ENCODE measurements around the gene TAF4. TPM values are rescaled to one million over a fixed set of nuclear protein-coding genes. Genes with fewer than 3 reads are reported as not detected.

Gene TAF4
- polyA plus RNA-seq, 1 donor from 2014 or later = 10.2 TPM

- Histone ChIP-seq H3K4me3 (ENCODE audit: low read length) (peak overlapping the region; percentile 69), H3K9me2 (ENCODE audit: insufficient read depth, low read length) (no peaks in the 10 kb centered on the region), H4K20me1 (ENCODE audit: insufficient read depth) (peaks cover 22% of the 10 kb centered on the region), H3K4me2 (ENCODE audit: low read length) (peak overlapping the region; percentile 68), H3K79me2 (replicated peaks; ENCODE audit: insufficient read depth, low read length) (peaks cover 56% of the 10 kb centered on the region), H2AFZ (ENCODE audit: low read depth, low read length) (no peak overlapping the region), H3K9me3 (ENCODE audit: low read length) (no peaks in the 10 kb centered on the region), H3F3A (ENCODE audit: insufficient read depth, low read length, poor library complexity, severe bottlenecking) (no peaks in the 10 kb centered on the region), H3K36me3 (ENCODE audit: insufficient read depth, low read length) (no peaks in the 10 kb centered on the region), H3K27me3 (ENCODE audit: insufficient read depth, low read depth, low read length) (no peaks in the 10 kb centered on the region), H3K27ac (ENCODE audit: low read length) (no peak overlapping the region), H3K9ac (ENCODE audit: low read length) (peak overlapping the region; percentile 52)
- no peak for TF ChIP-seq TAF1 (IDR thresholded peaks at IDR 0.05; ENCODE audit: low read depth)
- peak; percentile 12 for TF ChIP-seq POLR2AphosphoS5 (IDR thresholded peaks at IDR 0.05)
- peak; percentile 7 for TF ChIP-seq MXI1 (conservative IDR thresholded peaks at IDR 0.05; ENCODE audit: poor library complexity, severe bottlenecking)
- peak; percentile 20 for TF ChIP-seq SMC3 (conservative IDR thresholded peaks at IDR 0.05; ENCODE audit: poor library complexity)
These were observed 2.2 kb downstream of the TAF4 start for GRCh38 chr20:62063315-62063980.

DNA sequence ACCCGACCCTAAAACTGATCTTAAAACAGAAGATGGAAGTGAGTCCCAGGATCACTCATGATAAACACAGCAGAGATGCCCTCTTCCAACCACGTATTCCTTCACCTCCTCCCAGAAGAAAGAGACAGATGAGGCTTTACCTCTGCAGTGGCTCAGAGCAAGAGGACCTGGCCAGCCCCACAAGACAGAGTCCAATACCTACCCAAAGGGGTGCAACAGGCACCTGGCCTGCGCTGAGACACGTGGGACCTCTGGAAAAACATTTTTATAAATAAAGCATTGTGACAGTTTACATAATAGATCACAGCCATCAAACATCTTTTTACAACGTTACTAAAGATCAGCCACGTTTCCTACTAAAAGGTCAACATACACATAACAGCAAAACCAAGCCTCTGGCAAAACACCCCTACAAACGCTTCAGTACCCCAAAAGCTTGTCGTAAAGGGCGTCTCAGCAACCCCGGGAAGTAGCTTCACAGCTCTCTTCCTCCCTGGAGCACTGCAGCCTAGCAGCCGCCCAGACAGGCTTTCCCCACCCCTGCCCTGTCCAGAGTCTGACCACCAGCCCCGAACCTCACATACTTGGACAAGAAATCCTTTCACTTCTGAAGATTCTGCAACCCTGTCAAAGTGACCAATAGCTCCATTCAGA lies 2.9 kb downstream of the TAF4 start:
- peak overlapping the region; percentile 69 for H3K4me3 ChIP-seq (ENCODE audit: low read length)
- H3K36me3 ChIP-seq (ENCODE audit: insufficient read depth, low read length) = no peaks in the 10 kb centered on the region
- TF ChIP-seq SMC3 (conservative IDR thresholded peaks at IDR 0.05; ENCODE audit: poor library complexity) (no peak), EZH2 (IDR thresholded peaks at IDR 0.05; ENCODE audit: borderline replicate concordance, insufficient read depth, low read length, poor library complexity, severe bottlenecking) (no peak)
- peak overlapping the region; percentile 68 for H3K4me2 ChIP-seq (ENCODE audit: low read length)
- no peak overlapping the region for H3K27ac ChIP-seq (ENCODE audit: low read length)
- peak overlapping the region; percentile 52 for H3K9ac ChIP-seq (ENCODE audit: low read length)
- no peaks in the 10 kb centered on the region for H3K9me2 ChIP-seq (ENCODE audit: insufficient read depth, low read length)
- H3K79me2 ChIP-seq (replicated peaks; ENCODE audit: insufficient read depth, low read length) = peaks cover 56% of the 10 kb centered on the region
- no peaks in the 10 kb centered on the region for H3F3A ChIP-seq (ENCODE audit: insufficient read depth, low read length, poor library complexity, severe bottlenecking)
- peaks cover 22% of the 10 kb centered on the region for H4K20me1 ChIP-seq (ENCODE audit: insufficient read depth)
- no peaks in the 10 kb centered on the region for H3K27me3 ChIP-seq (ENCODE audit: insufficient read depth, low read depth, low read length)
- no peak overlapping the region for H2AFZ ChIP-seq (ENCODE audit: low read depth, low read length)
- H3K9me3 ChIP-seq (ENCODE audit: low read length) = no peaks in the 10 kb centered on the region

GRCh38 chr20:62061851-62062423 lies 3.7 kb downstream of the TAF4 start:
- Histone ChIP-seq H3K36me3 (ENCODE audit: insufficient read depth, low read length) (no peaks in the 10 kb centered on the region), H2AFZ (ENCODE audit: low read depth, low read length) (no peak overlapping the region), H3K27me3 (ENCODE audit: insufficient read depth, low read depth, low read length) (no peaks in the 10 kb centered on the region), H3K9ac (ENCODE audit: low read length) (no peak overlapping the region), H4K20me1 (ENCODE audit: insufficient read depth) (peaks cover 22% of the 10 kb centered on the region), H3K4me3 (ENCODE audit: low read length) (peak overlapping the region; percentile 69), H3K79me2 (replicated peaks; ENCODE audit: insufficient read depth, low read length) (peaks cover 61% of the 10 kb centered on the region), H3K27ac (ENCODE audit: low read length) (no peak overlapping the region), H3K4me2 (ENCODE audit: low read length) (no peak overlapping the region), H3K9me3 (ENCODE audit: low read length) (no peaks in the 10 kb centered on the region), H3F3A (ENCODE audit: insufficient read depth, low read length, poor library complexity, severe bottlenecking) (no peaks in the 10 kb centered on the region), H3K9me2 (ENCODE audit: insufficient read depth, low read length) (no peaks in the 10 kb centered on the region)
- TF ChIP-seq MXI1 (conservative IDR thresholded peaks at IDR 0.05; ENCODE audit: poor library complexity, severe bottlenecking) = no peak

GRCh38 chr20:62060631-62061541 lies 4.8 kb downstream of the TAF4 start:
- Histone ChIP-seq H3K36me3 (ENCODE audit: insufficient read depth, low read length) (no peaks in the 10 kb centered on the region), H4K20me1 (ENCODE audit: insufficient read depth) (peaks cover 22% of the 10 kb centered on the region), H3K9me3 (ENCODE audit: low read length) (no peaks in the 10 kb centered on the region), H3F3A (ENCODE audit: insufficient read depth, low read length, poor library complexity, severe bottlenecking) (no peaks in the 10 kb centered on the region), H3K27ac (ENCODE audit: low read length) (no peak overlapping the region), H3K27me3 (ENCODE audit: insufficient read depth, low read depth, low read length) (no peaks in the 10 kb centered on the region), H3K9ac (ENCODE audit: low read length) (no peak overlapping the region), H3K4me3 (ENCODE audit: low read length) (no peak overlapping the region), H3K79me2 (replicated peaks; ENCODE audit: insufficient read depth, low read length) (peaks cover 72% of the 10 kb centered on the region), H2AFZ (ENCODE audit: low read depth, low read length) (no peak overlapping the region), H3K9me2 (ENCODE audit: insufficient read depth, low read length) (no peaks in the 10 kb centered on the region), H3K4me2 (ENCODE audit: low read length) (no peak overlapping the region)
- no peak for TF ChIP-seq POLR2AphosphoS5 (IDR thresholded peaks at IDR 0.05)
- TF ChIP-seq EZH2 (IDR thresholded peaks at IDR 0.05; ENCODE audit: borderline replicate concordance, insufficient read depth, low read length, poor library complexity, severe bottlenecking) = no peak
- TF ChIP-seq, protein P1, sequence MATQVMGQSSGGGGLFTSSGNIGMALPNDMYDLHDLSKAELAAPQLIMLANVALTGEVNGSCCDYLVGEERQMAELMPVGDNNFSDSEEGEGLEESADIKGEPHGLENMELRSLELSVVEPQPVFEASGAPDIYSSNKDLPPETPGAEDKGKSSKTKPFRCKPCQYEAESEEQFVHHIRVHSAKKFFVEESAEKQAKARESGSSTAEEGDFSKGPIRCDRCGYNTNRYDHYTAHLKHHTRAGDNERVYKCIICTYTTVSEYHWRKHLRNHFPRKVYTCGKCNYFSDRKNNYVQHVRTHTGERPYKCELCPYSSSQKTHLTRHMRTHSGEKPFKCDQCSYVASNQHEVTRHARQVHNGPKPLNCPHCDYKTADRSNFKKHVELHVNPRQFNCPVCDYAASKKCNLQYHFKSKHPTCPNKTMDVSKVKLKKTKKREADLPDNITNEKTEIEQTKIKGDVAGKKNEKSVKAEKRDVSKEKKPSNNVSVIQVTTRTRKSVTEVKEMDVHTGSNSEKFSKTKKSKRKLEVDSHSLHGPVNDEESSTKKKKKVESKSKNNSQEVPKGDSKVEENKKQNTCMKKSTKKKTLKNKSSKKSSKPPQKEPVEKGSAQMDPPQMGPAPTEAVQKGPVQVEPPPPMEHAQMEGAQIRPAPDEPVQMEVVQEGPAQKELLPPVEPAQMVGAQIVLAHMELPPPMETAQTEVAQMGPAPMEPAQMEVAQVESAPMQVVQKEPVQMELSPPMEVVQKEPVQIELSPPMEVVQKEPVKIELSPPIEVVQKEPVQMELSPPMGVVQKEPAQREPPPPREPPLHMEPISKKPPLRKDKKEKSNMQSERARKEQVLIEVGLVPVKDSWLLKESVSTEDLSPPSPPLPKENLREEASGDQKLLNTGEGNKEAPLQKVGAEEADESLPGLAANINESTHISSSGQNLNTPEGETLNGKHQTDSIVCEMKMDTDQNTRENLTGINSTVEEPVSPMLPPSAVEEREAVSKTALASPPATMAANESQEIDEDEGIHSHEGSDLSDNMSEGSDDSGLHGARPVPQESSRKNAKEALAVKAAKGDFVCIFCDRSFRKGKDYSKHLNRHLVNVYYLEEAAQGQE (IDR thresholded peaks at IDR 0.05; ENCODE audit: borderline replicate concordance) = no peak
- no peak for TF ChIP-seq TAF1 (IDR thresholded peaks at IDR 0.05; ENCODE audit: low read depth)
- TF ChIP-seq, protein P2, sequence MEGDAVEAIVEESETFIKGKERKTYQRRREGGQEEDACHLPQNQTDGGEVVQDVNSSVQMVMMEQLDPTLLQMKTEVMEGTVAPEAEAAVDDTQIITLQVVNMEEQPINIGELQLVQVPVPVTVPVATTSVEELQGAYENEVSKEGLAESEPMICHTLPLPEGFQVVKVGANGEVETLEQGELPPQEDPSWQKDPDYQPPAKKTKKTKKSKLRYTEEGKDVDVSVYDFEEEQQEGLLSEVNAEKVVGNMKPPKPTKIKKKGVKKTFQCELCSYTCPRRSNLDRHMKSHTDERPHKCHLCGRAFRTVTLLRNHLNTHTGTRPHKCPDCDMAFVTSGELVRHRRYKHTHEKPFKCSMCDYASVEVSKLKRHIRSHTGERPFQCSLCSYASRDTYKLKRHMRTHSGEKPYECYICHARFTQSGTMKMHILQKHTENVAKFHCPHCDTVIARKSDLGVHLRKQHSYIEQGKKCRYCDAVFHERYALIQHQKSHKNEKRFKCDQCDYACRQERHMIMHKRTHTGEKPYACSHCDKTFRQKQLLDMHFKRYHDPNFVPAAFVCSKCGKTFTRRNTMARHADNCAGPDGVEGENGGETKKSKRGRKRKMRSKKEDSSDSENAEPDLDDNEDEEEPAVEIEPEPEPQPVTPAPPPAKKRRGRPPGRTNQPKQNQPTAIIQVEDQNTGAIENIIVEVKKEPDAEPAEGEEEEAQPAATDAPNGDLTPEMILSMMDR (IDR thresholded peaks at IDR 0.05; ENCODE audit: poor library complexity, severe bottlenecking) = no peak
- TF ChIP-seq SMC3 (conservative IDR thresholded peaks at IDR 0.05; ENCODE audit: poor library complexity) = no peak
- no peak for TF ChIP-seq EP300 (conservative IDR thresholded peaks at IDR 0.05; ENCODE audit: poor library complexity, severe bottlenecking)
